WTC11 (cell line): ENCODE data around the gene ARSJ. TPM values are rescaled to one million over a fixed set of nuclear protein-coding genes. Genes with fewer than 3 reads are reported as not detected.

ENCODE experiments used
- ATAC-seq: fragments of 200-7000 bp; cut with Tn5 transposase; 2 replicates; pipeline ENCODE4 v1.10.0; 2021; ENCODE audit warnings: mild to moderate bottlenecking, moderate library complexity
- CTCF ChIA-PET: fragments of 300-600 bp; sonication (Branson Sonifier 250); formaldehyde crosslinking; loops from one replicate; lab custom pipeline; 2021; ENCODE audit warnings: antibody characterized with exemption; lab: Charles Lee
- POLR2A ChIA-PET: fragments of 350-600 bp; sonication (Branson Sonifier 250); formaldehyde crosslinking; loops from one replicate; lab custom pipeline; 2021; ENCODE audit warnings: antibody characterized with exemption; lab: Charles Lee
- DNase-seq: peaks from one replicate; pipeline ENCODE4 v3.0.0; 2021; ENCODE audit warnings: low spot score
- H3K27ac Mint-ChIP-seq: 2 replicates; pipeline ENCODE4 v1.8.0; 2021; ENCODE audit warnings: mixed read lengths
- H3K27me3 Mint-ChIP-seq: 2 replicates; pipeline ENCODE4 v1.8.0; 2021; ENCODE audit warnings: low read depth, mild to moderate bottlenecking, moderate library complexity, mixed read lengths
- H3K36me3 Mint-ChIP-seq: 2 replicates; pipeline ENCODE4 v1.8.0; 2021; ENCODE audit warnings: mixed read lengths
- H3K4me1 Mint-ChIP-seq: 2 replicates; pipeline ENCODE4 v1.8.0; 2022; ENCODE audit warnings: mixed read lengths
- H3K4me3 Mint-ChIP-seq: 2 replicates; pipeline ENCODE4 v1.8.0; 2021; ENCODE audit warnings: mild to moderate bottlenecking, moderate library complexity, mixed read lengths
- H3K9me3 Mint-ChIP-seq: 2 replicates; pipeline ENCODE4 v1.8.0; 2021; ENCODE audit warnings: mixed read lengths
- E2F5 ChIP-seq: sonication (generic); formaldehyde crosslinking; IDR thresholded peaks from 2 replicates; pipeline ENCODE4 v1.8.1; 2022; ENCODE audit warnings: mild to moderate bottlenecking, moderate library complexity, missing genetic modification reagents
- ESRRA ChIP-seq: sonication (generic); formaldehyde crosslinking; IDR thresholded peaks from 2 replicates; pipeline ENCODE4 v1.8.1; 2022; ENCODE audit warnings: mild to moderate bottlenecking, missing genetic modification reagents, borderline replicate concordance
- GTF2I ChIP-seq: fragments of 250-450 bp; sonication (Bioruptor Pico); conservative IDR thresholded peaks from 2 replicates; pipeline ENCODE4 v1.4.0; 2021; ENCODE audit warnings: mild to moderate bottlenecking
- HMGXB4 ChIP-seq: sonication (generic); formaldehyde crosslinking; IDR thresholded peaks from 2 replicates; pipeline ENCODE4 v1.8.1; 2023; ENCODE audit warnings: mild to moderate bottlenecking, moderate library complexity, missing genetic modification reagents
- IRF2 ChIP-seq: sonication (generic); formaldehyde crosslinking; IDR thresholded peaks from 2 replicates; pipeline ENCODE4 v1.8.0; 2022; ENCODE audit warnings: low read depth, missing genetic modification reagents, borderline replicate concordance
- JAZF1 ChIP-seq: fragments of 250-450 bp; sonication (Bioruptor Pico); IDR thresholded peaks from 2 replicates; pipeline ENCODE4 v1.9.0; 2021; ENCODE audit warnings: moderate library complexity, mild to moderate bottlenecking, inconsistent platforms
- JUN ChIP-seq: sonication (generic); formaldehyde crosslinking; IDR thresholded peaks from 2 replicates; pipeline ENCODE4 v1.8.0; 2023; ENCODE audit warnings: mild to moderate bottlenecking, missing genetic modification reagents
- NFATC4 ChIP-seq: fragments of 250-450 bp; sonication (Bioruptor Pico); IDR thresholded peaks from 2 replicates; pipeline ENCODE4 v1.9.0; 2021; ENCODE audit warnings: mild to moderate bottlenecking
- NFE2L1 ChIP-seq: sonication (generic); formaldehyde crosslinking; IDR thresholded peaks from 2 replicates; pipeline ENCODE4 v1.8.1; 2023; ENCODE audit warnings: missing genetic modification reagents
- PRDM15 ChIP-seq: sonication (generic); formaldehyde crosslinking; IDR thresholded peaks from 2 replicates; pipeline ENCODE4 v1.8.0; 2022; ENCODE audit warnings: missing genetic modification reagents
- PREB ChIP-seq: sonication (generic); formaldehyde crosslinking; IDR thresholded peaks from 2 replicates; pipeline ENCODE4 v1.8.1; 2022; ENCODE audit warnings: mild to moderate bottlenecking, missing genetic modification reagents, moderate library complexity, borderline replicate concordance
- PRRX2 ChIP-seq: fragments of 250-450 bp; sonication (Bioruptor Pico); IDR thresholded peaks from 2 replicates; pipeline ENCODE4 v1.8.0; 2021; ENCODE audit warnings: mild to moderate bottlenecking
- RORB ChIP-seq: fragments of 250-450 bp; sonication (Bioruptor Pico); IDR thresholded peaks from 2 replicates; pipeline ENCODE4 v1.9.0; 2021; ENCODE audit warnings: mild to moderate bottlenecking
- SOX15 ChIP-seq: fragments of 250-450 bp; sonication (Bioruptor Pico); IDR thresholded peaks from 2 replicates; pipeline ENCODE4 v1.9.0; 2021; ENCODE audit warnings: mild to moderate bottlenecking
- SP1 ChIP-seq: sonication (generic); formaldehyde crosslinking; conservative IDR thresholded peaks from 2 replicates; pipeline ENCODE4 v1.8.1; 2022; ENCODE audit warnings: missing genetic modification reagents
- TCF7 ChIP-seq: sonication (generic); formaldehyde crosslinking; IDR thresholded peaks from 2 replicates; pipeline ENCODE4 v1.8.0; 2022; ENCODE audit warnings: mild to moderate bottlenecking, low read depth, missing genetic modification reagents, moderate library complexity
- TEAD4 ChIP-seq: sonication (generic); formaldehyde crosslinking; IDR thresholded peaks from 2 replicates; pipeline ENCODE4 v1.8.0; 2022; ENCODE audit warnings: mild to moderate bottlenecking, missing genetic modification reagents
- ZNF138 ChIP-seq: sonication (generic); formaldehyde crosslinking; conservative IDR thresholded peaks from 2 replicates; pipeline ENCODE4 v1.8.1; 2022; ENCODE audit warnings: mild to moderate bottlenecking, moderate library complexity, missing genetic modification reagents
- ZNF219 ChIP-seq: sonication (generic); formaldehyde crosslinking; IDR thresholded peaks from 2 replicates; pipeline ENCODE4 v1.8.0; 2023; ENCODE audit warnings: missing genetic modification reagents, mild to moderate bottlenecking, borderline replicate concordance
- ZNF396 ChIP-seq: fragments of 250-450 bp; sonication (Bioruptor Pico); IDR thresholded peaks from 2 replicates; pipeline ENCODE4 v1.8.0; 2021; ENCODE audit warnings: mild to moderate bottlenecking, moderate library complexity, borderline replicate concordance
- ZNF416 ChIP-seq: fragments of 250-450 bp; sonication (Bioruptor Pico); IDR thresholded peaks from 2 replicates; pipeline ENCODE4 v1.9.0; 2021; ENCODE audit warnings: mild to moderate bottlenecking, inconsistent platforms
- ZNF423 ChIP-seq: fragments of 250-450 bp; sonication (Bioruptor Pico); IDR thresholded peaks from 2 replicates; pipeline ENCODE4 v2.1.2; 2022; ENCODE audit warnings: mild to moderate bottlenecking, moderate library complexity
- ZSCAN18 ChIP-seq: fragments of 250-450 bp; sonication (Bioruptor Pico); IDR thresholded peaks from 2 replicates; pipeline ENCODE4 v2.1.2; 2022; ENCODE audit warnings: mild to moderate bottlenecking, moderate library complexity
- total RNA-seq: library from RNA; stranded (reverse); gene quantifications from 3 replicates; pipeline ENCODE4 v1.2.3, GENCODE V29; 2021
- TF ChIP-seq, protein P1 (sequence below): fragments of 250-450 bp; sonication (Bioruptor Pico); IDR thresholded peaks from 2 replicates; pipeline ENCODE4 v1.9.0; 2021; ENCODE audit warnings: moderate library complexity, mild to moderate bottlenecking, inconsistent platforms, borderline replicate concordance

Gene ARSJ
- total RNA-seq, 1 experiment from 2014 or later = 6.6 TPM

DNA sequence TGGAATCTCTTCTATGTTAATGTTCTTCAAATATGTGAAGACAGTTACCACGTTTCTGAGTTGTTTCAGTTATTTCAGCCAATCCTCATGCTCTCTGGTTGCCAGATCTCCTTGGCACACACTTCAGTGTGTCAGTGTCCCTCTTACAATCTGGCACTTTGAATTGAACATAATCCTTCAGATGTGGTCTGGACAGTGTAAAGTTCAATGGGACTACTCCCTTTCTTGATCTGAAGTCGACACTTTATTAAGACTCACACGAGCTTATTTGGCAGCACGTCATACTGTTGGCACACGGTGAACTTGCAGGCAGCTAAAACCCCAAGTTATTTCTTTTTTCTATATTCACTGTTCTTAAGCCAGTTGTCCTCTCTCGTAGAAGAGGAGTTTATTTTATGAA, 28.2 kb downstream of the ARSJ start:
- H3K9me3 Mint-ChIP-seq = no peaks in the 10 kb centered on the region
- no peaks in the 10 kb centered on the region for H3K27me3 Mint-ChIP-seq
- peaks cover 4% of the 10 kb centered on the region for H3K4me1 Mint-ChIP-seq
- 0 out of 2 replicates have a peak overlapping the region, but pooled peaks have one; percentile 35 for H3K27ac Mint-ChIP-seq
- no peak overlapping the region for H3K4me3 Mint-ChIP-seq
- ChIA-PET POLR2A (no interaction called here), CTCF (no interaction called here)
- ATAC-seq (no peak), DNase-seq (no peak)
- H3K36me3 Mint-ChIP-seq = no peaks in the 10 kb centered on the region
- TF ChIP-seq TEAD4 (CRISPR knock-in tag) = no peak
- no peak for TF ChIP-seq ZNF423 (CRISPR knock-in tag)
- no peak for TF ChIP-seq NFE2L1 (CRISPR knock-in tag)
- no peak for TF ChIP-seq PREB
- TF ChIP-seq ZNF416 = no peak
- no peak for TF ChIP-seq RORB (CRISPR knock-in tag)
- no peak for TF ChIP-seq SOX15 (CRISPR knock-in tag)
- TF ChIP-seq TCF7 = no peak
- TF ChIP-seq ZNF219 (CRISPR knock-in tag) = no peak
- no peak for TF ChIP-seq IRF2 (CRISPR knock-in tag)
- no peak for TF ChIP-seq PRDM15 (CRISPR knock-in tag)
- TF ChIP-seq ZNF396 = no peak
- no peak for TF ChIP-seq NFATC4
- no peak for TF ChIP-seq JUN (CRISPR knock-in tag)
- TF ChIP-seq ESRRA = no peak

DNA sequence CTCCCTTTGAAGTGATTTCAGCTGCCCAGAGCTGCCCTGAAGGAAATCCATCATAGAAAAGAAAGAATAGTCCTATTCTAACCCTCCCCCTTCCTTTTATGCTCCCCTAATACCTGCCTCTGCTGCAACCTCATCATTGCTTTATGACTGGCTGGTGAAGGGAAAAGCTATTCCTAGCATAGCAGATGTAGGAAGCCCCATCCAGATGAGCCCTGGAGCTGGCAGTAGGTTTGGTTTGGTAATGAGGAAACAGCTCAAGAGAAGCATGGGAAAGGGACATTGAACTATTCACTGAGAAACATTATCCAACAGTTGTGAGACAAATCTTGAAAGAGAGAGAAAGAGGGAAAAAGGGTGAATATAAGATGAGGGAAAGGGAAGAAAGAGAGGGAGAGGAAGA, 29.2 kb downstream of the ARSJ start:
- no peaks in the 10 kb centered on the region for H3K27me3 Mint-ChIP-seq
- POLR2A ChIA-PET = no interaction called here
- peaks cover 12% of the 10 kb centered on the region for H3K4me1 Mint-ChIP-seq
- ATAC-seq (no peak), DNase-seq (no peak)
- H3K4me3 Mint-ChIP-seq = no peak overlapping the region
- H3K27ac Mint-ChIP-seq = no peak overlapping the region
- CTCF ChIA-PET = interaction anchor here (1.0 to 1.2 kb wide), 3 partner anchors 54 to 555 kb away, joined by 3 read pairs; no protein-coding TSS in a partner anchor
- no peak for TF ChIP-seq ZNF138 (CRISPR knock-in tag)
- no peak for TF ChIP-seq E2F5 (CRISPR knock-in tag)
- TF ChIP-seq JAZF1 = no peak
- TF ChIP-seq, protein P1, sequence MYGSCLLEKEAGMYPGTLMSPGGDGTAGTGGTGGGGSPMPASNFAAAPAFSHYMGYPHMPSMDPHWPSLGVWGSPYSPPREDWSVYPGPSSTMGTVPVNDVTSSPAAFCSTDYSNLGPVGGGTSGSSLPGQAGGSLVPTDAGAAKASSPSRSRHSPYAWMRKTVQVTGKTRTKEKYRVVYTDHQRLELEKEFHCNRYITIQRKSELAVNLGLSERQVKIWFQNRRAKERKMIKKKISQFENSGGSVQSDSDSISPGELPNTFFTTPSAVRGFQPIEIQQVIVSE (CRISPR knock-in tag) = no peak
- no peak for TF ChIP-seq HMGXB4 (CRISPR knock-in tag)
- TF ChIP-seq GTF2I (CRISPR knock-in tag) = no peak
- no peak for TF ChIP-seq NFATC4
- no peak for TF ChIP-seq ZSCAN18 (CRISPR knock-in tag)
- no peak for TF ChIP-seq SP1 (CRISPR knock-in tag)
- no peak for TF ChIP-seq PRRX2 (CRISPR knock-in tag)
- no peaks in the 10 kb centered on the region for H3K36me3 Mint-ChIP-seq
- no peaks in the 10 kb centered on the region for H3K9me3 Mint-ChIP-seq
